Keratinocyte (primary cell): ENCODE results near the gene UBE2R2. TPM values are rescaled to one million over a fixed set of nuclear protein-coding genes. Genes with fewer than 3 reads are reported as not detected.
"Not testable (repeated sequence)": the region's sequence is repeated elsewhere in the genome, so short reads cannot be mapped to it uniquely, and the experiment has no call there.

Experiments used
- DNase-seq: peaks from one replicate; pipeline ENCODE4 v3.0.0-alpha.2; 2011; ENCODE audit warnings: low read depth, missing footprints, low spot score
- FAIRE-seq: peaks from 2 replicates; lab custom pipeline; 2011; peaks lifted over from hg19 to GRCh38; lab: Jason Lieb, UNC
- H2AFZ ChIP-seq: 2 replicates; pipeline ENCODE4 v1.6.0; 2012; ENCODE audit warnings: low read length, control low read depth, inconsistent platforms; ENCODE audit not compliant: control insufficient read depth
- H3K27ac ChIP-seq: 2 replicates; pipeline ENCODE4 v1.5.1; 2011; ENCODE audit warnings: low read length; ENCODE audit not compliant: control insufficient read depth, insufficient read depth
- H3K27me3 ChIP-seq: 3 replicates; pipeline ENCODE4 v1.6.0; 2011; ENCODE audit warnings: low read length; ENCODE audit not compliant: control insufficient read depth, insufficient read depth; ENCODE audit errors: extremely low read depth
- H3K36me3 ChIP-seq, 2 experiments: 2 replicates in 1 of 2; 3 replicates in 1 of 2; pipeline ENCODE4 v1.5.1; 2011; ENCODE audit warnings: low read length in 2 of 2, mild to moderate bottlenecking in 1 of 2; ENCODE audit not compliant: control insufficient read depth in 2 of 2, insufficient read depth in 2 of 2; ENCODE audit errors: extremely low read depth in 1 of 2
- H3K4me1 ChIP-seq: 3 replicates; pipeline ENCODE4 v1.5.1; 2011; ENCODE audit warnings: low read length; ENCODE audit not compliant: control insufficient read depth, insufficient read depth; ENCODE audit errors: extremely low read depth
- H3K4me2 ChIP-seq: 3 replicates; pipeline ENCODE4 v1.6.0; 2011; ENCODE audit warnings: low read depth, low read length; ENCODE audit not compliant: control insufficient read depth, insufficient read depth; ENCODE audit errors: extremely low read depth
- H3K4me3 ChIP-seq, 3 experiments: fragments of 200-600 bp in 1 of 3; sonication (generic) in 1 of 3; 2 replicates in 2 of 3; 3 replicates in 1 of 3; pipeline ENCODE4 v1.5.1; 2011 to 2016; ENCODE audit warnings: low read length in 3 of 3, mild to moderate bottlenecking in 3 of 3, control low read depth in 2 of 3, inconsistent platforms in 1 of 3, low read depth in 1 of 3, mixed read lengths in 1 of 3, mixed run types in 1 of 3, moderate library complexity in 1 of 3; ENCODE audit not compliant: control insufficient read depth in 2 of 3, insufficient read depth in 2 of 3; ENCODE audit errors: extremely low read depth in 1 of 3
- H3K79me2 ChIP-seq: 2 replicates; pipeline ENCODE4 v1.6.0; 2012; ENCODE audit warnings: low read length; ENCODE audit not compliant: control insufficient read depth, insufficient read depth
- H3K9ac ChIP-seq: 3 replicates; pipeline ENCODE4 v1.6.0; 2011; ENCODE audit warnings: low read length; ENCODE audit not compliant: control insufficient read depth, insufficient read depth; ENCODE audit errors: extremely low read depth
- H3K9me1 ChIP-seq: 3 replicates; pipeline ENCODE4 v1.6.0; 2011; ENCODE audit warnings: low read length; ENCODE audit not compliant: control insufficient read depth, insufficient read depth; ENCODE audit errors: extremely low read depth
- H3K9me3 ChIP-seq: 2 replicates; pipeline ENCODE4 v1.5.1; 2012; ENCODE audit warnings: low read depth, low read length; ENCODE audit not compliant: control insufficient read depth
- H4K20me1 ChIP-seq: 3 replicates; pipeline ENCODE4 v1.6.0; 2011; ENCODE audit warnings: low read length; ENCODE audit not compliant: control insufficient read depth, insufficient read depth; ENCODE audit errors: extremely low read depth
- CTCF ChIP-seq, 3 experiments: IDR thresholded peaks in 1 of 3; conservative IDR thresholded peaks in 1 of 3; optimal IDR thresholded peaks in 1 of 3; 2 replicates in 2 of 3; 3 replicates in 1 of 3; pipeline versions ENCODE3 to v1.5.1; 2011; ENCODE audit warnings: low read length in 3 of 3, mild to moderate bottlenecking in 3 of 3, moderate library complexity in 2 of 3, control low read depth in 1 of 3, inconsistent platforms in 1 of 3; ENCODE audit not compliant: insufficient read depth in 2 of 3; ENCODE audit errors: extremely low read depth in 1 of 3
- EZH2 ChIP-seq: IDR thresholded peaks from one replicate; pipeline ENCODE4 v1.6.1; 2012; ENCODE audit warnings: inconsistent platforms, mild to moderate bottlenecking, low read length, moderate library complexity
- dilution Hi-C: fragments of 300-500 bp; cut with MboI; formaldehyde crosslinking; loops from one replicate; pipeline ENCODE4 v1.7.0; 2020; ENCODE audit warnings: low sequenced_read_pairs; ENCODE audit not compliant: extremely low pct_ligation_motif_present
- polyA plus RNA-seq, 5 experiments: library from polyadenylated mRNA; depleted of rRNA in 3 of 5; stranded (reverse) in 3 of 5; stranded (forward) in 1 of 5; unstranded in 1 of 5; fragments of >200 nt; gene quantifications; 1 replicate in 1 of 5; 2 replicates in 3 of 5; 3 replicates in 1 of 5; pipeline versions ENCODE4 v1.2.1 to v1.2.3, GENCODE V29; 2011 to 2012; ENCODE audit warnings: missing spikeins in 2 of 5, low read depth in 1 of 5, low replicate concordance in 1 of 5

Gene UBE2R2
- polyA plus RNA-seq, 1 donor (not counting 4 experiments of a cell fraction or from before 2014, with no cell fraction given) = 20.5 TPM

- DNase-seq, H3K4me2 ChIP-seq, FAIRE-seq, H3K9me1 ChIP-seq, H3K27ac ChIP-seq, H3K4me1 ChIP-seq, H3K27me3 ChIP-seq, H3K79me2 ChIP-seq, H2AFZ ChIP-seq, H3K4me3 ChIP-seq, dilution Hi-C loops, H3K36me3 ChIP-seq, H4K20me1 ChIP-seq, H3K9me3 ChIP-seq, H3K9ac ChIP-seq: not testable (repeated sequence)
Measured at GRCh38 chr9:33808979-33809322, 8.0 kb upstream of the UBE2R2 start.

GRCh38 chr9:33809506-33809905 lies 7.5 kb upstream of the UBE2R2 start:
- FAIRE-seq (no peak), DNase-seq (no peak)
- H2AFZ ChIP-seq = no peak overlapping the region
- no peaks in the 10 kb centered on the region for H3K9me3 ChIP-seq
- H4K20me1 ChIP-seq = no peaks in the 10 kb centered on the region
- dilution Hi-C loops = no loop called here
- no peak overlapping the region for H3K4me3 ChIP-seq
- H3K4me1 ChIP-seq = peaks cover 15% of the 10 kb centered on the region
- H3K27me3 ChIP-seq = no peaks in the 10 kb centered on the region
- no peaks in the 10 kb centered on the region for H3K9me1 ChIP-seq
- H3K79me2 ChIP-seq = no peaks in the 10 kb centered on the region
- H3K9ac ChIP-seq = no peak overlapping the region
- no peaks in the 10 kb centered on the region for H3K36me3 ChIP-seq
- no peak overlapping the region for H3K27ac ChIP-seq
- H3K4me2 ChIP-seq = no peak overlapping the region
- TF ChIP-seq CTCF (optimal IDR thresholded peaks at IDR 0.05 in 1 of 3, IDR thresholded peaks at IDR 0.05 in 1 of 3, conservative IDR thresholded peaks at IDR 0.05 in 1 of 3; ENCODE audit: extremely low read depth in 1 of 3, insufficient read depth in 2 of 3, low read length in 3 of 3) (no peak), EZH2 (no peak)
